Measurements from ENCODE around the gene BCDIN3D.

GRCh38 chr12:49809906-49810389, 33.0 kb downstream of the BCDIN3D start:
- no peak for TF ChIP-seq CTCF (IDR thresholded peaks at IDR 0.05)
- TF ChIP-seq POLR2A (IDR thresholded peaks at IDR 0.05) = no peak

All from prostate gland (tissue), 2 donors.